Measurements from ENCODE around the gene CDH13.

The CDH13 gene

GRCh38 chr16:83356266-83356665 is 729.5 kb downstream of the CDH13 start:
- H3K4me1 Mint-ChIP-seq: no peaks in the 10 kb centered on the region
- DNase-seq (ENCODE audit: low spot score in 2 of 2): no peak

DNA sequence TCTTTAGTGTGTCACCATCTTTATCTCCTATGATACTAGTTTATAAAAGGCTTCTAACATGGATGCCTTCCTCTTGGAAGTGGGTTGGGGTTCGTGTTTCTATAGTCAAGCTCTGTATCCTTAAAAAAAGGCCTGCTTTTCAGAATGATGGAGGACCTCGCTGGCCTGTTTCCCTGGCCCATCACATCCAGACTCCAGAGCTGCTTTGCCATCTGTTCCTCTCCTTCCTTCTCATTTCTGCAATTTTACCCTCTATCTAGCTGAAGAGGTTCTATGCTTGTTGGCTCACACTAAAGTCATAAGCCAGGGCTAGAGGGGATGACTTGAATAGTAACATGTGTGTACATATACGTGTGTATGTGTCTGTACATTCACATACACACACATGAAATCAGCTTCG is 730.2 kb downstream of the CDH13 start:
- H3K27me3 Mint-ChIP-seq: peaks cover 15% of the 10 kb centered on the region
- no peak overlapping the region for H3K4me3 Mint-ChIP-seq
- ATAC-seq (replicated peaks; ENCODE audit: extremely low read depth, poor library complexity, severe bottlenecking) (no peak), DNase-seq (ENCODE audit: low spot score in 2 of 2) (no peak)
- H3K4me1 Mint-ChIP-seq: no peaks in the 10 kb centered on the region
- peaks cover 1% of the 10 kb centered on the region for H3K36me3 Mint-ChIP-seq (ENCODE audit: insufficient read depth)
- H3K27ac Mint-ChIP-seq (ENCODE audit: low read depth): no peak overlapping the region
- H3K9me3 Mint-ChIP-seq: no peaks in the 10 kb centered on the region

More at GRCh38 chr16:83356266-83356665, 729.5 kb downstream of the CDH13 start:
- Mint-ChIP-seq H3K4me3 (no peak overlapping the region), H3K27ac (ENCODE audit: low read depth) (no peak overlapping the region), H3K9me3 (no peaks in the 10 kb centered on the region), H3K36me3 (ENCODE audit: insufficient read depth) (peaks cover 1% of the 10 kb centered on the region), H3K27me3 (peaks cover 23% of the 10 kb centered on the region)
- ATAC-seq (replicated peaks; ENCODE audit: extremely low read depth, poor library complexity, severe bottlenecking): no peak

- H3K4me1 Mint-ChIP-seq: no peaks in the 10 kb centered on the region
- H3K9me3 Mint-ChIP-seq: no peaks in the 10 kb centered on the region
- H3K36me3 Mint-ChIP-seq (ENCODE audit: insufficient read depth): no peaks in the 10 kb centered on the region
- no peak overlapping the region for H3K4me3 Mint-ChIP-seq
- no peak for DNase-seq (ENCODE audit: low spot score in 2 of 2)
- no peak overlapping the region for H3K27ac Mint-ChIP-seq (ENCODE audit: low read depth)
- ATAC-seq (replicated peaks; ENCODE audit: extremely low read depth, poor library complexity, severe bottlenecking): no peak
- H3K27me3 Mint-ChIP-seq: peaks cover 19% of the 10 kb centered on the region
These were observed 736.8 kb downstream of the CDH13 start for GRCh38 chr16:83363521-83363920.

DNA sequence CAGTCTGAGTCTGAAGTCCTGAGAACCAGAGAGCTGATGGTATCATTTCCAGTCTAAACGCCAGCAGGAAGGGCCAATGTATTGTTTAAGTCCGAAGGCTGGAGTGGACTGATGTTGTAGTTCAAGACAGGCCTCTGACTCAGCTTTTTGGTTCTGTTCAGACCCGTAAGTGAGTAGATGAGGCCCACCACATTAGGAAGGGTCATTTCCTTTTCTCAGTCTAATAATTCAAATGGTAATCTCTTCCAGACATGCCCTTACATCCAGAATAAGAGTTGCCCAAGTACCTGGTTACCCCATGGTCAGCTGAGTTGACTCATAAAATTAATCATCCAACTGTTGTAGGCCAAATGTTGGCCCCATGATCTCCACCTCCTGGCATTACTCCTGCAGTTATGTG is 738.4 kb downstream of the CDH13 start:
- H3K9me3 Mint-ChIP-seq: no peaks in the 10 kb centered on the region
- no peak overlapping the region for H3K27ac Mint-ChIP-seq (ENCODE audit: low read depth)
- peaks cover 19% of the 10 kb centered on the region for H3K27me3 Mint-ChIP-seq
- DNase-seq (ENCODE audit: low spot score in 2 of 2) (no peak), ATAC-seq (replicated peaks; ENCODE audit: extremely low read depth, poor library complexity, severe bottlenecking) (no peak)
- H3K4me1 Mint-ChIP-seq: no peaks in the 10 kb centered on the region
- no peaks in the 10 kb centered on the region for H3K36me3 Mint-ChIP-seq (ENCODE audit: insufficient read depth)
- H3K4me3 Mint-ChIP-seq: no peak overlapping the region

DNA sequence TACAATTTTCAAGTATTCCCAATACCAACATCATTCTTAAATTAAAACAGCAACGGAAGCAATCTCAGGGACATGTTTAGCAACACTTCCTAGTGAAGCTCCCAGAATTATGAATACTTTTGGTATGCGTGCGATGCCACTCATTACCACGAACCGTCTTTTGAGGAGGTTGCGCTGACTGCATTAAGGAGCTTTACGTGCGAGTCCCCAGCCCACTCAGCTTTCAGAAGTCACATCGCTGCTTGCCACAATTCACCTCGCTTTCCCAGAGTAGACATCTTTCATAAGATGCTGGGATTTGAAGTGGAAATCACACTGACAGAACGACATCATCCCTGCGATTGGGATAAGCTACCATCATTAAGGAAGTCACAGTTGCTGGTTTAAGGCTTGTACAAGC is 739.5 kb downstream of the CDH13 start:
- DNase-seq (ENCODE audit: low spot score in 2 of 2): no peak
- Mint-ChIP-seq H3K36me3 (ENCODE audit: insufficient read depth) (no peaks in the 10 kb centered on the region), H3K4me1 (no peaks in the 10 kb centered on the region), H3K27me3 (peaks cover 19% of the 10 kb centered on the region), H3K9me3 (no peaks in the 10 kb centered on the region), H3K27ac (ENCODE audit: low read depth) (no peak overlapping the region), H3K4me3 (no peak overlapping the region)
- no peak for ATAC-seq (replicated peaks; ENCODE audit: extremely low read depth, poor library complexity, severe bottlenecking)

DNA sequence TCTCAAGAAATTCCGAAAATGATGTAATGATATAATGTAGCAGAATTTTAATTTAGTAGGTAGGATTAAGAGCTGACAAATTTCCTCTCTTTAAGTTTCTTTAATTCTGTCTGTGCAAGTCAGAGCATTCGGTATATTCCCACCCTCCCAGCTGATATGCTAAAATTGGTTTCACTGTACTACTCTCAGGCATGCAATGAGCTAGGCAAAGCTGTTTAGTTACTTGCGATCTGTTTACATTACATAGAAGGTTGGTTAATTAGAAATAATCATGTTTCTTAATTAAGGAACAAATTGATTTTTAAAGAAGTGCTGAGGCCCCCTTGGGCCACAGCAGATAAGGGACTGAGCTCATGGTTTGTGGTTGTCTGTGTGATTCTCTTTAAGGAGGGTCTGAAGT is 748.2 kb downstream of the CDH13 start:
- Mint-ChIP-seq H3K36me3 (ENCODE audit: insufficient read depth) (no peaks in the 10 kb centered on the region), H3K27me3 (peaks cover 19% of the 10 kb centered on the region), H3K4me3 (no peak overlapping the region), H3K27ac (ENCODE audit: low read depth) (no peak overlapping the region), H3K4me1 (no peaks in the 10 kb centered on the region), H3K9me3 (no peaks in the 10 kb centered on the region)
- ATAC-seq (replicated peaks; ENCODE audit: extremely low read depth, poor library complexity, severe bottlenecking): no peak
- no peak for DNase-seq (ENCODE audit: low spot score in 2 of 2)

GRCh38 chr16:83389751-83390150 is 763.0 kb downstream of the CDH13 start:
- Mint-ChIP-seq H3K4me1 (no peaks in the 10 kb centered on the region), H3K27me3 (peaks cover 14% of the 10 kb centered on the region), H3K36me3 (ENCODE audit: insufficient read depth) (no peaks in the 10 kb centered on the region), H3K9me3 (peaks cover 17% of the 10 kb centered on the region), H3K27ac (ENCODE audit: low read depth) (no peak overlapping the region), H3K4me3 (no peak overlapping the region)
- ATAC-seq (replicated peaks; ENCODE audit: extremely low read depth, poor library complexity, severe bottlenecking) (no peak), DNase-seq (ENCODE audit: low spot score in 2 of 2) (no peak)

GRCh38 chr16:83390759-83391158 is 764.0 kb downstream of the CDH13 start:
- peaks cover 21% of the 10 kb centered on the region for H3K9me3 Mint-ChIP-seq
- no peaks in the 10 kb centered on the region for H3K36me3 Mint-ChIP-seq (ENCODE audit: insufficient read depth)
- H3K27me3 Mint-ChIP-seq: peaks cover 14% of the 10 kb centered on the region
- H3K27ac Mint-ChIP-seq (ENCODE audit: low read depth): no peak overlapping the region
- no peaks in the 10 kb centered on the region for H3K4me1 Mint-ChIP-seq
- DNase-seq (ENCODE audit: low spot score in 2 of 2) (no peak), ATAC-seq (replicated peaks; ENCODE audit: extremely low read depth, poor library complexity, severe bottlenecking) (no peak)
- no peak overlapping the region for H3K4me3 Mint-ChIP-seq

DNA sequence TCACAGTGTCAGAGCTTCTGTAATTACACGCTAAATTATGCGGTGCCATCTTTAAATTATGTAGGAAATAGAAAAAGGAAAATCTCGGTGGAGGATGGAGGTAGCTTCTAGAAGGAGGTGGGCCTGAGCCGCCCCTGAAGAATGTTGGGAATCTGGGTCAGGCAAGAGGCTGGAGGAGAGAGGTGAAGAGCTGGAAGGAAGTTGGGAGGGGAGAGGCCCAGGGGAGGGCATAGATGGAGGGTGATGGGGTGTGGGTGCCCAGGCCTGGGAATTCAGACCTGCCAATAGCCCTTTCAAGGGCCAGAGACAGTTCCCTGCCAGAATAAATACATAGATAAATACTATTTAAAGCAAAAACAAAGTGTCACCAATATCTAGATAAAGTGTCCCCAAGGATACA is 766.0 kb downstream of the CDH13 start:
- no peak overlapping the region for H3K27ac Mint-ChIP-seq (ENCODE audit: low read depth)
- H3K27me3 Mint-ChIP-seq: peaks cover 14% of the 10 kb centered on the region
- H3K4me3 Mint-ChIP-seq: no peak overlapping the region
- H3K4me1 Mint-ChIP-seq: no peaks in the 10 kb centered on the region
- ATAC-seq (replicated peaks; ENCODE audit: extremely low read depth, poor library complexity, severe bottlenecking): no peak
- H3K36me3 Mint-ChIP-seq (ENCODE audit: insufficient read depth): no peaks in the 10 kb centered on the region
- DNase-seq (ENCODE audit: low spot score in 2 of 2): no peak
- H3K9me3 Mint-ChIP-seq: peaks cover 23% of the 10 kb centered on the region

- no peaks in the 10 kb centered on the region for H3K36me3 Mint-ChIP-seq (ENCODE audit: insufficient read depth)
- H3K27me3 Mint-ChIP-seq: peaks cover 12% of the 10 kb centered on the region
- H3K4me1 Mint-ChIP-seq: no peaks in the 10 kb centered on the region
- no peak overlapping the region for H3K4me3 Mint-ChIP-seq
- DNase-seq (ENCODE audit: low spot score in 2 of 2): no peak
- H3K27ac Mint-ChIP-seq (ENCODE audit: low read depth): no peak overlapping the region
- ATAC-seq (replicated peaks; ENCODE audit: extremely low read depth, poor library complexity, severe bottlenecking): no peak
- peaks cover 27% of the 10 kb centered on the region for H3K9me3 Mint-ChIP-seq
These were observed 766.6 kb downstream of the CDH13 start for GRCh38 chr16:83393196-83393981.

DNA sequence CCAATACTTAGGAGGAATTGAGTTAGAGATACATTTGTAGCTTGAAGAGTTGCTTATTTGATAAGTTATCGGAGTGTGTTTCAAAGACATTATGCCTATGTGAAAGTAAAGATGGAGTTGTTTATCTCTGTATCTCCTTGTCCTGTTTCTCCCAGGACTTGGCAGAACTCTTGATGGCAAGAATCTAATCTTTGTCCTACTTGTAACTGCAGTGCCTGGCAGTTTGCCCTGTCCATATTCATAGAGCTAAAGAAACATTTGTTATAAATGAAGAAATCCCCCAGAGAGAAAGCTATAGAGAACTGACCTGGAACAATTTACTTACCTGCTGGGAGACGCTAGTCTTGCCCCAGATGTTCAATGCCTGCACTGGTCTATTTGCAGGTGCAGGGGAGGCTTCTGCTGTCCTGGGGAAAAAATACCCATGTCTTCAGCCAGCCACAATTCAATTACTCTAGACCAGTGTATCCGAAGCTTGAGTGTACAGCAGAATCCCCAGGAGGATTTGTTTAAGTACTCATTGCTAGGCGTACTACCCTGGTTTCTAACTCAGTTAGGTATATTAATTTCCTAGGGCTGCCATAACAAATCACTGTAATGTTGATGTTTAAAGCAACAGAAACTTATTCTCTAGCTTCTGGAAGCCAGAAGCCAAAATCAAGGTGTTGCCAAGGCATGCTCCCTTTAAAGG is 771.0 kb downstream of the CDH13 start:
- Mint-ChIP-seq H3K27ac (ENCODE audit: low read depth) (no peak overlapping the region), H3K27me3 (peaks cover under 1% of the 10 kb centered on the region), H3K36me3 (ENCODE audit: insufficient read depth) (no peaks in the 10 kb centered on the region), H3K4me3 (no peak overlapping the region), H3K9me3 (peaks cover 31% of the 10 kb centered on the region), H3K4me1 (no peaks in the 10 kb centered on the region)
- DNase-seq (ENCODE audit: low spot score in 2 of 2): no peak
- no peak for ATAC-seq (replicated peaks; ENCODE audit: extremely low read depth, poor library complexity, severe bottlenecking)

DNA sequence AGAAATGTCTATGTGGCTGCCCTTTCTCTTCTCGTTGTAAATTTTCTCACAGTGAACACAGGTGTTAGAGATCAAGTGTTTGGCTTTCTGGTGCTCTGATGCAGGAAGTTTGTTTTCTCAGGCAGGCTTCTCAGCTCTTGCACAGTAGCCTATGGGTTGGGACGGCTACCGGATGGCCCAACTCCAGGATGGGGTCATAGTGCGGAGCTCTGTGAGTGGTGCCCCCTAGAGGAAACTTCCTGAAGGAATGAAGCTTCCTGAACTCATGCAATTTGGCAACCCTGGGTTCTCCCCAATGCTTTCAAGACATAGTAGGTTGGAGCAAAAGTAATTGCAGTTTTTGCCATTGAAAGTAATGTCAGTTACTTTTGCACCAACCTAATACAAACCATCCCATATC is 773.5 kb downstream of the CDH13 start:
- Mint-ChIP-seq H3K9me3 (peaks cover 17% of the 10 kb centered on the region), H3K36me3 (ENCODE audit: insufficient read depth) (no peaks in the 10 kb centered on the region), H3K27me3 (no peaks in the 10 kb centered on the region), H3K4me1 (no peaks in the 10 kb centered on the region), H3K4me3 (no peak overlapping the region), H3K27ac (ENCODE audit: low read depth) (no peak overlapping the region)
- ATAC-seq (replicated peaks; ENCODE audit: extremely low read depth, poor library complexity, severe bottlenecking) (no peak), DNase-seq (ENCODE audit: low spot score in 2 of 2) (no peak)

DNA sequence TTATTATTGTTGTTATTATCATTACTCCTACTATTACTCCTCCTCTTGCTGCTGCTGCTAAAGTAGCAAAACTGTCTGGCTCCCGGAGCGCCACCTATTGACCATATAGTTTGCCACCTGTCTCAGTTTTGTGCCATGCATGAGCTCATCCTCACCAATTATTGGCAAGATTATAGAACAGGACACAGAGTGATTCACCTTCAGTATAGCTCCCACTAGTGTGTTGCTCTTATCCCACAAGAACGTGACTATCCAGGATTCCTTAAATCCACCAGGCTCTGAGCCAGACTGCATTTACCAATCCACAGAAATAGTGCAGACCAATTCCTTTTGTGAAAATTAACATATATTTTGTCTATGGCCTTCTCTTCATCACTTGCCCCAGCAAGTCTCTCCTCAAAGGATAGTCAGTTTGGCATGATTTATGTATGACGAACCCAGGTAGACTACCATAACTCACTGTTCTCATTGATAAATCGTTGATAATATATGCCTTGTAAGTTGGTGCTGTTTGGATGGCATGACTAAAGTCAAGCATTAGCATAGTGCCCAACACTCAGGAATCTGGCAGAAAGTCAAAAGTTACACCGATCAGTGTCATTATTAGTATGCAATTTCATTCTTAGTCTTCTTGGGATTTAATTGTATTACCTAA is 775.5 kb downstream of the CDH13 start:
- no peak overlapping the region for H3K27ac Mint-ChIP-seq (ENCODE audit: low read depth)
- H3K4me1 Mint-ChIP-seq: no peaks in the 10 kb centered on the region
- no peak overlapping the region for H3K4me3 Mint-ChIP-seq

More for the DNA sequence above, 775.5 kb downstream of the CDH13 start:
- peaks cover 12% of the 10 kb centered on the region for H3K9me3 Mint-ChIP-seq
- ATAC-seq (replicated peaks; ENCODE audit: extremely low read depth, poor library complexity, severe bottlenecking) (no peak), DNase-seq (ENCODE audit: low spot score in 2 of 2) (no peak)
- no peaks in the 10 kb centered on the region for H3K36me3 Mint-ChIP-seq (ENCODE audit: insufficient read depth)
- no peaks in the 10 kb centered on the region for H3K27me3 Mint-ChIP-seq
